GM19467 (cell line): Measurements from ENCODE around the gene GATA5.

Experiments used
- ATAC-seq: cut with Tn5 transposase; IDR thresholded peaks from one replicate; pipeline ENCODE4 v1.9.1; 2021; ENCODE audit warnings: mild to moderate bottlenecking, moderate library complexity; ENCODE audit not compliant: unreplicated experiment

Gene GATA5

GRCh38 chr20:62418709-62419487, 56.9 kb downstream of the GATA5 start:
- ATAC-seq, result no peak

GRCh38 chr20:62417981-62418708, 57.6 kb downstream of the GATA5 start:
- ATAC-seq, result no peak

GRCh38 chr20:62416651-62417637, 58.9 kb downstream of the GATA5 start:
- no peak for ATAC-seq

- ATAC-seq, result no peak
Measured at GRCh38 chr20:62415354-62416111, 60.3 kb downstream of the GATA5 start.

- no peak for ATAC-seq
Measured at GRCh38 chr20:62413896-62414481, 61.8 kb downstream of the GATA5 start.
